Adrenal gland (tissue), 5 donors: ENCODE measurements around the gene FASTKD1.

Experiments used
- CTCF ChIP-seq, 6 experiments: fragments of 450-650 bp in 4 of 6; fragments of 200-600 bp in 2 of 6; sonication (generic) in 1 of 6; IDR thresholded peaks; 1 replicate in 5 of 6; 2 replicates in 1 of 6; pipeline versions ENCODE4 v1.5.1 to v1.8.0; 2016 to 2021; ENCODE audit warnings: antibody characterized with exemption in 6 of 6, mild to moderate bottlenecking in 2 of 6, moderate library complexity in 1 of 6
- POLR2A ChIP-seq, 2 donors: fragments of 450-650 bp; IDR thresholded peaks; one replicate each; pipeline ENCODE4 v1.6.1; 2017; ENCODE audit warnings: antibody characterized with exemption in 2 of 2, mild to moderate bottlenecking in 2 of 2, moderate library complexity in 1 of 2
- donor health status: DM: no; HTN: no; CAD: no.

DNA sequence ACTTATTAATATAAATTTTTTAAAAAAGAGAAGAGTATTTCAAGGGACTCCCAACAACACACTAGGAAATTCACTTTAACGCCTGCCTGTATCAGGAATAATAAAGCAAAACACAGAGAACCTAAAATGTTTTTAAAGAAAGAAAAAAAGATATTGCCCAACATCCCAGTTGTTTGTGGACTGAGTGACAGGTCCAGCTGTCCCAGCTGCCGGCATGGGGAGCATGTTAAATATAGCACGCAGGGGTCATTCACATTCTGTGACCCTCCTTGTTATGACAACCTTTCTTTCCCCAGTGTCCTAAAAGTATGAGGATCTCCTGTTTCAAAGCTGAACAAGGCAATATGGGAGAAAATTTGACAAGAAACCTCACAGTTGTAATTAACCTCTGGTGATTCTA is 59.7 kb downstream of the FASTKD1 start:
- TF ChIP-seq CTCF (IDR thresholded peaks at IDR 0.05) = no peak
- TF ChIP-seq POLR2A (IDR thresholded peaks at IDR 0.05) = no peak
